K562 (cell line): Measurements from ENCODE around the gene FOSL1. TPM values are rescaled to one million over a fixed set of nuclear protein-coding genes. Genes with fewer than 3 reads are reported as not detected.

Source experiments
- ARHGAP35 ChIP-seq: fragments of 450-650 bp; IDR thresholded peaks from 2 replicates; pipeline ENCODE4 v1.6.1; 2018; ENCODE audit not compliant: partially characterized antibody
- CREB1 ChIP-seq, 2 experiments: sonication (generic) in 1 of 2; formaldehyde crosslinking in 1 of 2; IDR thresholded peaks; 2 replicates each; pipeline versions ENCODE4 v1.6.1 to v1.8.0; 2012 to 2022; ENCODE audit warnings: inconsistent platforms in 1 of 2, mild to moderate bottlenecking in 1 of 2, missing genetic modification reagents in 1 of 2, moderate library complexity in 1 of 2
- FOXK1 ChIP-seq: sonication (generic); formaldehyde crosslinking; IDR thresholded peaks from 2 replicates; pipeline ENCODE4 v1.8.0; 2022; ENCODE audit warnings: missing genetic modification reagents, mild to moderate bottlenecking, borderline replicate concordance
- HLTF ChIP-seq: fragments of 450-650 bp; IDR thresholded peaks from 2 replicates; pipeline ENCODE4 v1.6.1; 2016
- HNRNPUL1 ChIP-seq: fragments of 200-400 bp; formaldehyde crosslinking; IDR thresholded peaks from 2 replicates; pipeline ENCODE4 v1.6.1; 2017; ENCODE audit warnings: low read length
- KLF16 ChIP-seq: IDR thresholded peaks from 2 replicates; pipeline ENCODE4 v1.6.1; 2016; ENCODE audit warnings: antibody characterized with exemption
- MAZ ChIP-seq, 2 experiments: fragments of 450-650 bp in 1 of 2; sonication (generic) in 1 of 2; formaldehyde crosslinking; IDR thresholded peaks in 1 of 2; conservative IDR thresholded peaks in 1 of 2; 2 replicates each; pipeline versions ENCODE4 v1.4.0 to v1.5.0; 2020; ENCODE audit warnings: mild to moderate bottlenecking in 1 of 2, missing genetic modification reagents in 1 of 2
- SAP30 ChIP-seq: fragments of 200-600 bp; sonication (generic); IDR thresholded peaks from 2 replicates; pipeline ENCODE4 v1.6.1; 2012; ENCODE audit warnings: borderline replicate concordance, low read depth, mild to moderate bottlenecking, moderate library complexity, low read length, control low read depth, inconsistent platforms; ENCODE audit not compliant: insufficient read depth, poor library complexity, severe bottlenecking
- SLC30A9 ChIP-seq: fragments of 250-450 bp; sonication (Bioruptor Pico); IDR thresholded peaks from 2 replicates; pipeline ENCODE4 v1.8.0; 2022; ENCODE audit warnings: mild to moderate bottlenecking, moderate library complexity
- SMARCA4 ChIP-seq: fragments of 450-650 bp; IDR thresholded peaks from 2 replicates; pipeline ENCODE4 v1.6.1; 2016
- ZBTB17 ChIP-seq: fragments of 450-650 bp; formaldehyde crosslinking; IDR thresholded peaks from 2 replicates; pipeline ENCODE4 v1.4.0; 2020; ENCODE audit warnings: mild to moderate bottlenecking
- ZKSCAN8 ChIP-seq: fragments of 200-800 bp; sonication (Bioruptor generic); IDR thresholded peaks from 2 replicates; pipeline ENCODE4 v1.6.1; 2016; ENCODE audit warnings: missing genetic modification characterization, missing compliant biosample characterization
- polyA plus RNA-seq, 8 experiments: library from polyadenylated mRNA; depleted of rRNA in 4 of 8; stranded (reverse) in 5 of 8; unstranded in 3 of 8; fragments of >200 nt; fragmentation: Nextera tagmentation in 2 of 8; fragmentation: Illumina TruSeq in 1 of 8; extraction: Ambion mirVana in 2 of 8; extraction: Trizol in 1 of 8; gene quantifications; 2 replicates each; pipeline versions ENCODE4 v1.2.1 to v1.2.3, GENCODE V29; 2011 to 2014; ENCODE audit warnings: inconsistent platforms in 1 of 8, missing spikeins in 1 of 8
- total RNA-seq, 7 experiments: library from RNA; depleted of rRNA in 6 of 7; stranded (reverse); fragments of >200 nt in 6 of 7; fragmentation: Illumina TruSeq in 2 of 7; extraction: Trizol in 2 of 7; gene quantifications; 2 replicates each; pipeline versions ENCODE4 v1.2.1 to v1.2.3, GENCODE V29; 2011 to 2021; ENCODE audit warnings: low replicate concordance in 1 of 7
- TF ChIP-seq, protein P1 (sequence below): fragments of 450-650 bp; IDR thresholded peaks from 2 replicates; pipeline ENCODE4 v1.6.1; 2017; ENCODE audit warnings: antibody characterized with exemption, mild to moderate bottlenecking
- TF ChIP-seq, protein P2 (sequence below): sonication (generic); formaldehyde crosslinking; IDR thresholded peaks from 2 replicates; pipeline ENCODE4 v1.8.0; 2022; ENCODE audit warnings: missing genetic modification reagents, mild to moderate bottlenecking, borderline replicate concordance
- TF ChIP-seq, protein P3 (sequence below): fragments of 250-450 bp; sonication (Bioruptor Pico); IDR thresholded peaks from 2 replicates; pipeline ENCODE4 v1.4.0; 2020; ENCODE audit warnings: mild to moderate bottlenecking, moderate library complexity
- TF ChIP-seq, protein P4 (sequence below): sonication (generic); formaldehyde crosslinking; IDR thresholded peaks from 2 replicates; pipeline ENCODE4 v1.8.1; 2023; ENCODE audit warnings: mild to moderate bottlenecking, missing genetic modification reagents

FOSL1 gene
- total and polyA plus RNA-seq, 9 of the 15 experiments (the other 6 are each of a cell fraction or from before 2014, with no cell fraction given), result 3.5 to 39.6 (median 10.0) TPM

DNA sequence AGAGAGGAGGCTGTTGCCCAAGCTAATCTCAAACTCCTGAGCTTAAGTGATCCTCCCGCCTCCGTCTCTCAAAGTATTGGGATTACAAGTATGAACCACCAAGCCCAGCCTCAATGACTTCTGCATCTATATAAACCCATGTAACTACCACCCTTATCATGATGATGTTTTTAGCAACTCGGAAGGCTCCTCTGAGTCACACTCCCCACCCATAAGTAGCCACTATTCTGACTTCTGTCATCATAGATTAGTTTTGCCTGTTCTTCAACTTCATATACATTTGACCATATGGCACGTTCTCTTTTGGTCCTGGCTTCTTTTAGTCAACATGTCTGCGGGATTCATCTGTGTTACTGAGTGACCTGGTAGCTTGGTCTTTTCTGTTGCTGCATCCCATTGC, 6.4 kb upstream of the FOSL1 start (continued):
- TF ChIP-seq CREB1 (IDR thresholded peaks at IDR 0.05) (peak; percentile 25; the same call in 1 of the 2 replicates), CREB1 (CRISPR knock-in tag; IDR thresholded peaks at IDR 0.05) (no peak), MAZ (CRISPR knock-in tag; conservative IDR thresholded peaks at IDR 0.05 in 1 of 2, IDR thresholded peaks at IDR 0.05 in 1 of 2) (0 out of 4 replicates have a peak, but pooled peaks of 1 of the 2 experiments have one; percentile 15), SLC30A9 (CRISPR knock-in tag) (no peak), ZBTB17 (peak; percentile 94), ARHGAP35 (no peak), ZKSCAN8 (CRISPR knock-in tag) (no peak), FOXK1 (no peak), HNRNPUL1 (no peak), SAP30 (no peak), SMARCA4 (peak; percentile 84), KLF16 (no peak), HLTF (no peak)
- TF ChIP-seq, protein P1, sequence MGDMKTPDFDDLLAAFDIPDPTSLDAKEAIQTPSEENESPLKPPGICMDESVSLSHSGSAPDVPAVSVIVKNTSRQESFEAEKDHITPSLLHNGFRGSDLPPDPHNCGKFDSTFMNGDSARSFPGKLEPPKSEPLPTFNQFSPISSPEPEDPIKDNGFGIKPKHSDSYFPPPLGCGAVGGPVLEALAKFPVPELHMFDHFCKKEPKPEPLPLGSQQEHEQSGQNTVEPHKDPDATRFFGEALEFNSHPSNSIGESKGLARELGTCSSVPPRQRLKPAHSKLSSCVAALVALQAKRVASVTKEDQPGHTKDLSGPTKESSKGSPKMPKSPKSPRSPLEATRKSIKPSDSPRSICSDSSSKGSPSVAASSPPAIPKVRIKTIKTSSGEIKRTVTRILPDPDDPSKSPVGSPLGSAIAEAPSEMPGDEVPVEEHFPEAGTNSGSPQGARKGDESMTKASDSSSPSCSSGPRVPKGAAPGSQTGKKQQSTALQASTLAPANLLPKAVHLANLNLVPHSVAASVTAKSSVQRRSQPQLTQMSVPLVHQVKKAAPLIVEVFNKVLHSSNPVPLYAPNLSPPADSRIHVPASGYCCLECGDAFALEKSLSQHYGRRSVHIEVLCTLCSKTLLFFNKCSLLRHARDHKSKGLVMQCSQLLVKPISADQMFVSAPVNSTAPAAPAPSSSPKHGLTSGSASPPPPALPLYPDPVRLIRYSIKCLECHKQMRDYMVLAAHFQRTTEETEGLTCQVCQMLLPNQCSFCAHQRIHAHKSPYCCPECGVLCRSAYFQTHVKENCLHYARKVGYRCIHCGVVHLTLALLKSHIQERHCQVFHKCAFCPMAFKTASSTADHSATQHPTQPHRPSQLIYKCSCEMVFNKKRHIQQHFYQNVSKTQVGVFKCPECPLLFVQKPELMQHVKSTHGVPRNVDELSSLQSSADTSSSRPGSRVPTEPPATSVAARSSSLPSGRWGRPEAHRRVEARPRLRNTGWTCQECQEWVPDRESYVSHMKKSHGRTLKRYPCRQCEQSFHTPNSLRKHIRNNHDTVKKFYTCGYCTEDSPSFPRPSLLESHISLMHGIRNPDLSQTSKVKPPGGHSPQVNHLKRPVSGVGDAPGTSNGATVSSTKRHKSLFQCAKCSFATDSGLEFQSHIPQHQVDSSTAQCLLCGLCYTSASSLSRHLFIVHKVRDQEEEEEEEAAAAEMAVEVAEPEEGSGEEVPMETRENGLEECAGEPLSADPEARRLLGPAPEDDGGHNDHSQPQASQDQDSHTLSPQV, result 0 out of 2 replicates have a peak, but pooled peaks have one; percentile 41
- TF ChIP-seq, protein P2, sequence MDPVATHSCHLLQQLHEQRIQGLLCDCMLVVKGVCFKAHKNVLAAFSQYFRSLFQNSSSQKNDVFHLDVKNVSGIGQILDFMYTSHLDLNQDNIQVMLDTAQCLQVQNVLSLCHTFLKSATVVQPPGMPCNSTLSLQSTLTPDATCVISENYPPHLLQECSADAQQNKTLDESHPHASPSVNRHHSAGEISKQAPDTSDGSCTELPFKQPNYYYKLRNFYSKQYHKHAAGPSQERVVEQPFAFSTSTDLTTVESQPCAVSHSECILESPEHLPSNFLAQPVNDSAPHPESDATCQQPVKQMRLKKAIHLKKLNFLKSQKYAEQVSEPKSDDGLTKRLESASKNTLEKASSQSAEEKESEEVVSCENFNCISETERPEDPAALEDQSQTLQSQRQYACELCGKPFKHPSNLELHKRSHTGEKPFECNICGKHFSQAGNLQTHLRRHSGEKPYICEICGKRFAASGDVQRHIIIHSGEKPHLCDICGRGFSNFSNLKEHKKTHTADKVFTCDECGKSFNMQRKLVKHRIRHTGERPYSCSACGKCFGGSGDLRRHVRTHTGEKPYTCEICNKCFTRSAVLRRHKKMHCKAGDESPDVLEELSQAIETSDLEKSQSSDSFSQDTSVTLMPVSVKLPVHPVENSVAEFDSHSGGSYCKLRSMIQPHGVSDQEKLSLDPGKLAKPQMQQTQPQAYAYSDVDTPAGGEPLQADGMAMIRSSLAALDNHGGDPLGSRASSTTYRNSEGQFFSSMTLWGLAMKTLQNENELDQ (CRISPR knock-in tag), result no peak
- TF ChIP-seq, protein P3, sequence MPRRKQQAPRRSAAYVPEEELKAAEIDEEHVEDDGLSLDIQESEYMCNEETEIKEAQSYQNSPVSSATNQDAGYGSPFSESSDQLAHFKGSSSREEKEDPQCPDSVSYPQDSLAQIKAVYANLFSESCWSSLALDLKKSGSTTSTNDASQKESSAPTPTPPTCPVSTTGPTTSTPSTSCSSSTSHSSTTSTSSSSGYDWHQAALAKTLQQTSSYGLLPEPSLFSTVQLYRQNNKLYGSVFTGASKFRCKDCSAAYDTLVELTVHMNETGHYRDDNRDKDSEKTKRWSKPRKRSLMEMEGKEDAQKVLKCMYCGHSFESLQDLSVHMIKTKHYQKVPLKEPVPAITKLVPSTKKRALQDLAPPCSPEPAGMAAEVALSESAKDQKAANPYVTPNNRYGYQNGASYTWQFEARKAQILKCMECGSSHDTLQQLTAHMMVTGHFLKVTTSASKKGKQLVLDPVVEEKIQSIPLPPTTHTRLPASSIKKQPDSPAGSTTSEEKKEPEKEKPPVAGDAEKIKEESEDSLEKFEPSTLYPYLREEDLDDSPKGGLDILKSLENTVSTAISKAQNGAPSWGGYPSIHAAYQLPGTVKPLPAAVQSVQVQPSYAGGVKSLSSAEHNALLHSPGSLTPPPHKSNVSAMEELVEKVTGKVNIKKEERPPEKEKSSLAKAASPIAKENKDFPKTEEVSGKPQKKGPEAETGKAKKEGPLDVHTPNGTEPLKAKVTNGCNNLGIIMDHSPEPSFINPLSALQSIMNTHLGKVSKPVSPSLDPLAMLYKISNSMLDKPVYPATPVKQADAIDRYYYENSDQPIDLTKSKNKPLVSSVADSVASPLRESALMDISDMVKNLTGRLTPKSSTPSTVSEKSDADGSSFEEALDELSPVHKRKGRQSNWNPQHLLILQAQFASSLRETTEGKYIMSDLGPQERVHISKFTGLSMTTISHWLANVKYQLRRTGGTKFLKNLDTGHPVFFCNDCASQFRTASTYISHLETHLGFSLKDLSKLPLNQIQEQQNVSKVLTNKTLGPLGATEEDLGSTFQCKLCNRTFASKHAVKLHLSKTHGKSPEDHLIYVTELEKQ (CRISPR knock-in tag), result no peak
- TF ChIP-seq, protein P4, sequence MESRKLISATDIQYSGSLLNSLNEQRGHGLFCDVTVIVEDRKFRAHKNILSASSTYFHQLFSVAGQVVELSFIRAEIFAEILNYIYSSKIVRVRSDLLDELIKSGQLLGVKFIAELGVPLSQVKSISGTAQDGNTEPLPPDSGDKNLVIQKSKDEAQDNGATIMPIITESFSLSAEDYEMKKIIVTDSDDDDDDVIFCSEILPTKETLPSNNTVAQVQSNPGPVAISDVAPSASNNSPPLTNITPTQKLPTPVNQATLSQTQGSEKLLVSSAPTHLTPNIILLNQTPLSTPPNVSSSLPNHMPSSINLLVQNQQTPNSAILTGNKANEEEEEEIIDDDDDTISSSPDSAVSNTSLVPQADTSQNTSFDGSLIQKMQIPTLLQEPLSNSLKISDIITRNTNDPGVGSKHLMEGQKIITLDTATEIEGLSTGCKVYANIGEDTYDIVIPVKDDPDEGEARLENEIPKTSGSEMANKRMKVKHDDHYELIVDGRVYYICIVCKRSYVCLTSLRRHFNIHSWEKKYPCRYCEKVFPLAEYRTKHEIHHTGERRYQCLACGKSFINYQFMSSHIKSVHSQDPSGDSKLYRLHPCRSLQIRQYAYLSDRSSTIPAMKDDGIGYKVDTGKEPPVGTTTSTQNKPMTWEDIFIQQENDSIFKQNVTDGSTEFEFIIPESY (CRISPR knock-in tag), result 0 out of 2 replicates have a peak, but pooled peaks have one; percentile 8
